GM10266 (cell line): ENCODE data around the gene VPS37C.

Experiments
- DNase-seq: peaks from one replicate; pipeline ENCODE4 v3.0.0; 2012; ENCODE audit errors: extremely low spot score
- CTCF ChIP-seq: IDR thresholded peaks from 2 replicates; pipeline ENCODE4 v1.5.1; 2012; ENCODE audit warnings: mild to moderate bottlenecking, low read depth; ENCODE audit not compliant: control insufficient read depth, insufficient read depth; ENCODE audit errors: missing control alignments

VPS37C gene

GRCh38 chr11:61155741-61156140 is 5.5 kb downstream of the VPS37C start:
- no peak for DNase-seq
- TF ChIP-seq CTCF: no peak

DNA sequence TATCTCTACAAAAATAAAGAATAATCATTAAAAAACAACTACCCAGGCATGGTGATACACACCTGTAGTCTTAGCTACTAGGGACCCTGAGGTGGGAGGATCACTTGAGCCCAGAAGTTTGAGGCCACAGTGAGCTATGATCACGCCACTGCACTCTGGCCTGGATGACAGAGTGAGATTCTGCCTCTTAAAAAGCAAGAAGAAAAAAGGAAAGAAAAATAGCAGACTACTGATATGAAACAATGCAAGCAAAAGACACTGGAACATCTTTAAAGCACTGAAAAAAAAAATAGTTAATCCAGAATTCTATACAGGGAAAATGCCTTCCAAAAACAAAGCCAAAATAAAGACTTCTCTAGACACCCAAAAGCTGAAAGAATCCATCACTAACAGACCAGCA is 5.9 kb downstream of the VPS37C start:
- no peak for TF ChIP-seq CTCF
- no peak for DNase-seq

DNA sequence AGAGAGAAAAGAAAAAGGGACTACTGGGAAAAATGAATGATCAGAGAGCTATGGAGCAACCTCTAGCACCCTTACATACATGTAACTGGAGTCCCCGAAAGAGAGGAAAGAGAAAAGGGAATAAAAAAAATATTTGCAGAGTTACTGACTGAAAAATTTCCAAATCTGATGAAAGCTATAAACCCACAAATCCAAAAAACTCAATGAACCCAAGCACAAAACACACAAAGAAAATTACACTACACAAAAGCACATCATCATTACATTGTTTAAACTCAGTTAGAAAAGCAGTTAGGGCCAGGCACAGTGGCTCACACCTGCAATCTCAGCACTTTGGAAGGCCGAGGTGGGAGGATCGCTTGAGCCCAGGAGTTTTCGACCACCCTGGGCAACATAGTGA is 6.7 kb downstream of the VPS37C start:
- TF ChIP-seq CTCF: no peak
- DNase-seq: no peak

DNA sequence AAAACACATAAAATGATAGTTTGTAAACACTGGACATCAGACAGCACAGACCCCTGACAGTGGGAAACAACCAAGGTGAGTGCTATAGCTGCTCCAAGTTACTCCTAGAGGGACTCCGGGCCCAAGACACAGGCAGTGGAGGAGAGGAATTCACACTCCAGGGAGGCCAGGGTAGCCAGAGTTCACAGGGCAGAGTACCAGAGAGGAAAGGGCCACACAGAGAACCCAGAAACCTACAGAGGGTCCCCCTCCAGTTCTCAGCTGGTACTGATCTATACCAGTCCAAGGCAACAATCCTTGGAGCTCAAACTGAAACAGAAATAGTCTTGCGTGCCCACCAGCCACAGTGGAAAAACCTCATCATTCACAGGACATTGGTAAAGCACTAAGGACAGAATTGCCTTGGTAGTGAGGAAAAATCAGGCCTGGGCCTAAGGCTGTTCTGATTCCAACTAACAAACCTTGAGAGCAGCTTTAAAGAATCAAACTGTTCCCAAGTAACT is 7.6 kb downstream of the VPS37C start:
- no peak for TF ChIP-seq CTCF
- DNase-seq: no peak

GRCh38 chr11:61152816-61153592 is 8.2 kb downstream of the VPS37C start:
- no peak for DNase-seq

GRCh38 chr11:61151545-61152252 is 9.5 kb downstream of the VPS37C start:
- no peak for TF ChIP-seq CTCF
- DNase-seq: no peak

More at GRCh38 chr11:61152816-61153592, 8.2 kb downstream of the VPS37C start:
- TF ChIP-seq CTCF: no peak
